GM12875 (cell line): Measurements from ENCODE around the gene STIM2.

Experiments used
- H3K4me3 ChIP-seq: one replicate; pipeline ENCODE4 v1.5.1; 2011; ENCODE audit warnings: low read depth, low read length, control low read depth
- TF ChIP-seq, protein P1 (sequence below): IDR thresholded peaks from 2 replicates; pipeline ENCODE4 v1.5.1; 2011; ENCODE audit warnings: low read depth, mild to moderate bottlenecking, control low read depth, inconsistent platforms, low read length, moderate library complexity, borderline replicate concordance; ENCODE audit not compliant: insufficient read depth

Gene STIM2

DNA sequence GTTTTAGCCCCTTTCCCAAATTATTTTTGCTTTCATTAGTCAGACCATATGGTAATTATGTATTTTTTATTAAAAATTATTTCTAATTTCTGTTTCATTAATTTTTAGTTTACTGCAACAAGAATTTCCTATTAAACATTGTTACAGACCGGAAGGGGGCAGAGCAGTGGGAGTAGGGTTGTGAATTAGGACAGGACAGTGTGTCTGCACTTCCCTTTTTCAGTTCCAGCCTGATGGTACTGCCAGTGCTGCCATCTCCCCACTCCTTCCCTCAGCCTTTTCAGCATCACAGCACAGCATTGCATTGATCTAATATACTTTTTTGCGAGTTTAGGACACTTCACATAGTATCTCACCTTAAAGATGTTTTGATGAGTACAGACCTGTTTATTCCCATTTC is 76.5 kb downstream of the STIM2 start:
- TF ChIP-seq, protein P1, sequence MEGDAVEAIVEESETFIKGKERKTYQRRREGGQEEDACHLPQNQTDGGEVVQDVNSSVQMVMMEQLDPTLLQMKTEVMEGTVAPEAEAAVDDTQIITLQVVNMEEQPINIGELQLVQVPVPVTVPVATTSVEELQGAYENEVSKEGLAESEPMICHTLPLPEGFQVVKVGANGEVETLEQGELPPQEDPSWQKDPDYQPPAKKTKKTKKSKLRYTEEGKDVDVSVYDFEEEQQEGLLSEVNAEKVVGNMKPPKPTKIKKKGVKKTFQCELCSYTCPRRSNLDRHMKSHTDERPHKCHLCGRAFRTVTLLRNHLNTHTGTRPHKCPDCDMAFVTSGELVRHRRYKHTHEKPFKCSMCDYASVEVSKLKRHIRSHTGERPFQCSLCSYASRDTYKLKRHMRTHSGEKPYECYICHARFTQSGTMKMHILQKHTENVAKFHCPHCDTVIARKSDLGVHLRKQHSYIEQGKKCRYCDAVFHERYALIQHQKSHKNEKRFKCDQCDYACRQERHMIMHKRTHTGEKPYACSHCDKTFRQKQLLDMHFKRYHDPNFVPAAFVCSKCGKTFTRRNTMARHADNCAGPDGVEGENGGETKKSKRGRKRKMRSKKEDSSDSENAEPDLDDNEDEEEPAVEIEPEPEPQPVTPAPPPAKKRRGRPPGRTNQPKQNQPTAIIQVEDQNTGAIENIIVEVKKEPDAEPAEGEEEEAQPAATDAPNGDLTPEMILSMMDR: no peak
- H3K4me3 ChIP-seq: no peak overlapping the region

DNA sequence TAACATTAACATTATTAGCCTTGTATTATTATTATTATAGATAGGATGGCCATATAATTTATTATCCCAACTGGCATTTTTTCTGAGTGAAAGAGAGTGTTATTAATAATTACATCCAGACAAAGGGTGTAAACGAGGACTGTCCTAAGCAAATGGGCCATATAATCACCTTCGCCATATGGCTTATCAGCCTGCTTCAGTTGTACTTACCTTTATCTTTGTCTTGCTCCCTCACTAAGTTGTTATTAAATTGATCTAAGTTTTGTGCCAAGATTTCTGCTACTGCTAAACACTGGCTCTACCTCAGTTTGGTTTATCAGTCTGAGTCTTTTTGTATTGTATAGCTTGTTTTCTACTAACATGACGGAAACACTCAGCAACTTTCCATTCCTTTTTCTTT is 76.9 kb downstream of the STIM2 start:
- TF ChIP-seq, protein P1: no peak
- H3K4me3 ChIP-seq: no peak overlapping the region

DNA sequence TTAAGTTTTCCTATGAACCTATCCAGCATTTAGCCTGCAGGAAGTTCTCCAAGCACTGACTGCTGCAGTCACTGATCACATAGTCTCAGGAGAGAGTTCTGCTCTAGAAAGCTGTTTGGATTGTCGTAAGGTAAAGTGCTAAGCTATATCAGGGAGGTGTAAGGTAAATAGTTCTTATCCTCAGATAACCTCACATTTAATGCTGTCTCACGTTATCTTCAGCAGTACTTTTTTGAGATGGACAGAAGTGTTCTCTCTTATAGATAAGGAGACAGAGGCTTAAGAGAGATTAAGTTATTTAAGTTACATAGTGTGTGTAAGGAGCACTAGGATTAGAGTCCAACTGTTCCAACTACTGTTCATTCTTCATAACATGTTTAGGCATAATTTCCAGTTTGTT is 77.9 kb downstream of the STIM2 start:
- TF ChIP-seq, protein P1: no peak
- H3K4me3 ChIP-seq: no peak overlapping the region

DNA sequence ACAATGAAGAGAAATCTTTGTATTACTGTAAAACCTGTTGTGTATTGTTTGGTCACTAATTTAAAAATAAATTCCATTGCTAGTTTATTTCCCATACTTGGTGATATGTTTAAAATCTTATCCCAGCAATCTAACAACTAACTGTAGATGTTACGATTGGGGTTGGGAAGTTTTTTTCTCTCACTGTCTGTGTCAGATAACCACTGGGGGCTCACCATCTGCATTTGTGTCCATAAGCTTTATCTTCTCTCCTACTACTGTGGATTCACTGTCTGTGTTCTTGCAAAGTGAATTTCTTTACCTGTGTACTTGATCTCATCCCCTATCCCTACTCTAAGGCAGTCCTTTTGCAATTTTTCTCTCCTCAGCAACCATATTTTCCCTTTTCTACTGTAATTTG is 81.3 kb downstream of the STIM2 start:
- no peak overlapping the region for H3K4me3 ChIP-seq
- TF ChIP-seq, protein P1: no peak

DNA sequence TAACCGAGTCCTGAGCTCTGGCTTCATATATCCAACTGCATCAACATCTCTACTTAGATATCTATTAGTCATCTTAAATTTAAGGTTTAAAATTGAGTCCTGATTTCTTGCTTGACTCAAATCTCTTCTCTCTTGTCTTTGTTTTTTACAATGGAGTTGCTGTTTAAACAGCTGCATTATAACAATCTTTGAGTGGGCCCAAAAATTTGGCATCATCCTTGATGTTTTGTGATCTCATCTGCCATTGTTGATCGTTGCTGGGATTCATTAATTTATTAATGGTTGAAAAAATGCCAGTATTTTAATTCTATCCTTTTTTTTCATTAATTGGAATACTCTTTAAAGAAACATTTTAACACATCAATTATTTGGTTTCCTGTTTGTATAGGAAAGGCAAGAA is 82.2 kb downstream of the STIM2 start:
- TF ChIP-seq, protein P1: no peak
- H3K4me3 ChIP-seq: no peak overlapping the region

DNA sequence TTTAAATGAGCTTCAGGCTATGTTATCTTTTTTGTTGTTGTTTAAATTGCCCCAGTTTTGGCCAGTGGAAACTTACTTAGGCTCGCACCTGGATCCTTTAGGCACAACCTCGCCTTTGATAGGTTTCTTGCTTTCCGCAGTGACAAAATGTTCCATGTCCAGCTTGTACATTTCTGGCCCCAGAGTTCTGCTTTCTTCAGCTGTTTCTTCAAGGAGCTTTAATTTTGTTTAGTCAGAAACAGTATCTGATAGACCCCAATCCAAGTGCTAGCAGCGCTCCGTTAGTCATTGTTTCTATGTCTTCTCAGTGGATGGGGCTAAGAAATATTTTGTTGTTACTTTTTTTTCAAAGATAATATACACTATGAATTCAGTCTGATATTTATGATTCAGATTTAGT is 82.8 kb downstream of the STIM2 start:
- no peak overlapping the region for H3K4me3 ChIP-seq
- TF ChIP-seq, protein P1: no peak

DNA sequence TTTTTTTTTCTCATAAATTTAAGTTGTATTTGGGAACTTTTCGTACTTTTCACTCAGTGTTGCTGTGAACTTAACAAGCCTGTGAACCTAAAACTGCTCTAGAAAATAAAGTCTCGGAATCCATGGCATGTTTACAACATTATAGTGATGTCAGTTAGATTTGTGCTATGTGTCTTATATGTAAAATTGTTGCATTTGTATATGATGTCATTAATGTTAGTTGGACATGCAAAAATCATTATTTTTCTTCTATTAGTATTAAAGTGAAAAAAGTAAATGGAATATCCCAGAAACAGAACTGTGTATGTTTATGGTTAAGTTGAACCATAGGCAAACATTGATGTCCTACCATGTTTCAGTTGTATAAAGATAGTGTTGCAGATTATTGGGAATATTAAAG is 85.2 kb downstream of the STIM2 start:
- no peak overlapping the region for H3K4me3 ChIP-seq
- TF ChIP-seq, protein P1: no peak
